ENCODE measurements around the gene PDE6B.
"Not testable (repeated sequence)": the region's sequence is repeated elsewhere in the genome, so short reads cannot be mapped to it uniquely, and the experiment has no call there.

The PDE6B gene

GRCh38 chr4:624705-625590 is at the start of gene PDE6B:
TSS of gene PDE6B (plus strand) at chr4:625573. CDS start at chr4:625627, 54 bp downstream.
- DNase-seq (ENCODE audit: low spot score) = no peak

DNA sequence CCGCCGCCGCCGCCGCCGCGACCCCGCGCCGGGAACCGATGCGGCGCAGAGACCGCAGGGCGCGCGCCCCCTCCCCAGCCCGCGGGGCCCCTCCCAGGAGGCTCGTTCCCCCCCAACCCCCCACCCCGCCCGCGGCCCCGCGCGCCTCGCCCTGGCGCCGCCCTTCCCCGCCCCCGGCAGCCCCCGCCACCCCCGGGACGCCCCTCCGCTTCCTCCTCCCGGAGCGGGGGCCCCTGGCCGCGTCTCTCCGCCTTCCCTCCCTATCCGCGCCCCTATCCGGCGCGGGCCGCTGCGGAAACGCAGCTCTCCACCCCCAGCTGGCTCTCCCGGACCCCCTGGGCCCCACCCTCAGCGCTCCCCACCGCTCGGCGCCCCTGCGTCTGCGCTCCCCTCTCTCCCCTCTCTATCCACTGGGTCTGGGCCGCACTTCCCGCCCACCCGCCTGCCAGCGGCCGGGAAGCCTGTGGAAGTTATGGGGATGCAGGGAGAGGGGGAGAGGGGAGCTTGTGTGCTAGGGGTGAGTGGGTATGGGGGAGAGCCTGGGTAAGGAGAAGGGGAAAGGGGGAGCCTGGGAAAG is 49.0 kb upstream of the PDE6B start, which contains the start of gene TMEM271:
Gene TMEM271 (minus strand): TSS at position 51 of the 577 bp plus-strand sequence. CDS start 233 bp downstream, outside the sequence.
- DNase-seq (ENCODE audit: low spot score) = no peak

DNA sequence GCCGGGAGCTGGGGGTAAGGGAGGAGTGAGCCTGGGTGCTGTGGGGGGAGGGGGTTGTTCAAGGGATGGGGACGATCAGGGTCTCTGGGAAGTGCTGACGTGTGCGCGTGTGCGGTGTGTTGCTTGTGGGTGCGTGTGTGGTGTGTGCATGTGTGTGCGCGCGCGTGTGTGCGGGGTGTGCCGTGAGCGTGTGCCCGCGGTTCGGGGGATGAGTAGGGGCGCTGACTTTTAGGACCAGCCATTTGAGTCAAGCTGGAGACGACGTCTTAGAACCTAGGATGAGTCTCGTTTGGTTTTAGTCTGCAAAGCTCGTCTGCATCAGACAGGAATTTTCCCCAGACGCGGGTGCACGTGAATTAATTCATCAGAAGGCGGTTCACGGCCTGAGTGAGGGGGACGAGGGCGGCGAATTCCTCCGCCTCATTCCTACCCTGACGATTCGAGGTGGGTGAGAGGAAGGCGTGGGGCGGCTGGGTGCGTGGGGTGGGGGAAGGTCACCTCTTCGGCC is 48.3 kb upstream of the PDE6B start:
- DNase-seq (ENCODE audit: low spot score) = no peak

DNA sequence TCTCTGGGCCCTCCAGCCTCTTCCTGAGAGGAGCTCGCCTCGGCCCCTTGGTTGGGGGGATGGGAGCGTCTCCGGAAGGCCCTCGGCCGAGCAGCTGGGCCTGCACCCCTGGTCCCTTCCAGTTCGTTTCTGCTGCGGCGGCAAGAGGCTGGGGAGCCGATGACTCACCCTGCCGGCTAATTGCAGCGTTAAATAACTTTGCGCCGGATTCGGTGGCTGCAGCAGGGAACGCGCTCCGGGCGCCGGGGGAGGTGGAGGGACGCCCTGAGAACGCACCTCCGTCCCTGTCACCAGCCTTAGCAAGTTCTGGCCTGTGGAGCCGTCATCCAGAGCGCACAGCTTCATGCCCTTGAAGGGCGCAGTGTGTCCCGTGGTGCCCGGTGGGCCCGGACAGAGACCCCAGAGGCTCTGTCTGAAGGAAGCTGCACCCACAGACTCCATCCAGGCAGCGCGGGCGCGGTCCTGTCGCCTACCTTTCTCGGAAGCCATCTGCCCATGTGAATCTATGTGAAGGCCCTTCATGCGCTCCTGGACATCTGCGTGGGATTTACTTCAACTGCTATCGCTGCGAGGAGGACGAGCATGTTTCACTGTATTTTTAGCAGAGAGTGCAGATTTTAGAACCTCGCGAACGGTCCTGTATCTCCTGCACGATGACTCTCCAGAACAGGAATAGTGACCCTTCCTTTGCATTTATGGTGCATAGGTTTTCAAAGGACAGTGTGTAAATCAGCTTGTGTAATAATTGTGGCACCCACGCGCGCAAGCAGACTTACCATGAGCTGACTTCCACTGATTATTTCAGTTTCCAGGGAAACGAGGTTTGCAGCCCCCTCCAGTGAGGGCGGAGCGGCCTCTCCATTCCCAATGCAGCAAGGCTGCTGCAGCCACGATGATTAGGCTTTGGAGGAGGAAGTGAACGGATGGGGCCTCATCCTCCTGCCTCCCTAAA is 47.6 kb upstream of the PDE6B start:
- DNase-seq (ENCODE audit: low spot score) = no peak

GRCh38 chr4:578451-579443 is 46.6 kb upstream of the PDE6B start:
- DNase-seq (ENCODE audit: low spot score) = no peak

- DNase-seq (ENCODE audit: low spot score) = no peak
These were observed 45.7 kb upstream of the PDE6B start for GRCh38 chr4:579543-580175.

DNA sequence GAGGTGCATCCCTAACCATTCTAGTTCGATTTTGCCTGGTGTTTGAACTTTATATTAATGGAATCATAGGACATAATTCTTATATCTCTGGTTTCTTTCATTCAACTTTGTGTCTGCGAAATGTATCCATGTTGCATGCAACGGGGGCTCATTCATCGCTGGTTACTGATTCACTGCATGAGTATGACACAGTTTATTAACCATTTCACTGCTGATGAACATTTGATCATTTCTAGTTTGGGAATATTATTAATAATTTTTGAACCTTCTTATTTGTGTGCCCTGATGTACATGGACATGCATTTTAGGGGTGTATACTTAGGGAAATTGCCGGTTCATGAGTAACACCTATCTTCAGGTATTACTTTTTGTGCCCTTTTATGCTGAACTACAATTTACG is 44.2 kb upstream of the PDE6B start:
- no peak for DNase-seq (ENCODE audit: low spot score)

DNA sequence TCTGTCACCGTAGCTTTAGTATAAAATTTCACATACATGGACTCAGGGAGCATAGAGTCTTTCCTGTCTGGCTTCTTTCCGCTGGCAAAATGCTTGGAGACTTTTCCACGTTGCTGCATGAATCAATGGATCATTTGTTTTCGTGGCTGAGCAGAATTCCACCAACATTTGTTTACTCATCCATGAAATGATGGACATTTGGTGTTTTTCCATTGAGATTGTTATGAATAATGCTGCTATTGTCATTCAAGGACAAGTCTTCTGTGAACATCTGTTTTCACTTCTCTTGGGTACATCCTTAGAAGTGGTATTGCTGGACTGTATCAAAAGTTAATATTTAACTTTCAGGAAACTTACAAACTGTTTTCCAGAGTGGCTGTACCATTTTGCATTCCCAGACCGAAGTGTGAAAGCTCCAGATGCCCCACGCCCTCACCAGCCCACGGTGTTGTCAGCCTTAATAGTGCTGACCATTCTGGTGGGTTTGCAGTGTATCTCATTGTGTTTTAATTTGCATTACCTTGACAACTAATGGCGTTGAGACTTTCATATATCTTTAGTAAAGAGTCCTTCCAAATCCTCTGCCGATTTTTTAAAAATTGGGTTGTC is 43.5 kb upstream of the PDE6B start:
- DNase-seq (ENCODE audit: low spot score) = no peak

DNA sequence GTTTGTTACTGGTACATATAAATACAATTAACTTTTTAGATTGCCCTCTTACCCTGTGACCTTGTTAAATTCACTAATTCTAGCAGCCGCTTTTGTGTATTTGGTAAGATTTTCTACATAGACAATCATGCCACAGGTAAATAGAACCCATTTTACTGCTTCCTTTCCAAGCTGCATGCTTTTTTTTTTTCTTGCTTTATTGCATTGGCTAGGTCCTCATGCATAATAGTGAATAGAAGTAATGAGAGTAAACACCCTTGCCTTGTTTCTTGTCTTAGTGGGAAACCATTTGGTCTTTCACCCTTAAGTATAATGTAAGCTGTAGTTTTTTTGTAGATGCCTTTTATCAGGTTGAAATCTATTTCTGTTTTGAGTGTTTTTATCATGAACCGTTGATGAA is 41.6 kb upstream of the PDE6B start:
- no peak for DNase-seq (ENCODE audit: low spot score)

GRCh38 chr4:587671-588350 is 37.6 kb upstream of the PDE6B start:
- DNase-seq (ENCODE audit: low spot score) = no peak

DNA sequence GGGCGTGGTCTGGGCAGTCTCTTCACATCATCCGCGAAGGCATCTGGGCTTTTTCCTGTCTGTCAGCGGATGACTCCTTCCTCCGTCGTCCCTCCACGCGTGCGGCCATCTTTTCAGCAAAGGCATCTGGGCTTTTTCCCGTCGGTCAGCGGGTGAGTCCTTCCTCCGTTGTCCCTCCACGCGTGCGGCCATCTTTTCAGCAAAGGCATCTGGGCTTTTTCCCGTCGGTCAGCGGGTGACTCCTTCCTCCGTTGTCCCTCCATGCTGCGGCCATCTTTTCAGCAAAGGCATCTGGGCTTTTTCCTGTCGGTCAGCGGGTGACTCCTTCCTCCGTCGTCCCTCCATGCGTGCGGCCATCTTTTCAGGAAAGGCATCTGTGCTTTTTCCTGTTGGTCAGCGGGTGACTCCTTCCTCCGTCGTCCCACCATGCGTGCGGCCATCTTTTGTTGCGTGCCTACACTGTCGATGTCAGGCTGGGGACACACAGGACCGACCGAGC is 37.0 kb upstream of the PDE6B start:
- DNase-seq (ENCODE audit: low spot score) = no peak

DNA sequence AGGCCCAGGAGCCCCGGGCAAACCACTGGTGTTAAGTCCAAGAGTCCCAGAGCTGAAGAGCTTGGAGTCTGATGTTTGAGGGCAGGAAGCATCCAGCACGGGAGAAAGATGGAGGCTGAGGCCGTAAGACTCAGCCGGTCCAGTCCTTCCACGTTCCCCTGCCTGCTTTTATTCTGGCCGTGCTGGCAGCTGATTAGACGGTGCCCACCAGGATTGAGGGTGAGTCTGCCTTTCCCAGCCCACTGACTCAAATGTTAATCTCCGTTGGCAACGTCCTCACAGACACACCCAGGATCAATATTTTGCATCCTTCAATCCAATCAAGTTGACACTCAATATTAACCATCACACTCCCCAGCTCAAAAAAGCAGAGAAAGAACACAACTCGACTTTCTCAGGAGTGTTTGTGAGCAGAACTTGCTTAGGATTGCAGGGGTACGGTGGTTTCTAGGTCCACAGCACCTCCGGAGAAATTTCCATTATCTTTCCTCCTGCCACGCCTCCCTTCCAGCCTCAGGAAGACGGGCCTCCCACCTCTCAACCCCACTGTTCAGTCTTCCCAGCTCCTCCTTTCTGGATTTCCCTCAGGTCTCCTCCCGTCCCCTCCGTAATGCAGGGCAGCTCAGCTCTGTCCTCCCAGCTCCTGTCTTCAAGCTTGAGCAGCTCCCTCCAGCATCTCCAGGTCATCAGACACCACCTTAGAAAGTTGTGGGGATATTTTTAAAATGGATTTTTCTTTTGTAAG is 36.0 kb upstream of the PDE6B start:
- no peak for DNase-seq (ENCODE audit: low spot score)

GRCh38 chr4:590313-590841 is 35.0 kb upstream of the PDE6B start:
- no peak for DNase-seq (ENCODE audit: low spot score)

DNA sequence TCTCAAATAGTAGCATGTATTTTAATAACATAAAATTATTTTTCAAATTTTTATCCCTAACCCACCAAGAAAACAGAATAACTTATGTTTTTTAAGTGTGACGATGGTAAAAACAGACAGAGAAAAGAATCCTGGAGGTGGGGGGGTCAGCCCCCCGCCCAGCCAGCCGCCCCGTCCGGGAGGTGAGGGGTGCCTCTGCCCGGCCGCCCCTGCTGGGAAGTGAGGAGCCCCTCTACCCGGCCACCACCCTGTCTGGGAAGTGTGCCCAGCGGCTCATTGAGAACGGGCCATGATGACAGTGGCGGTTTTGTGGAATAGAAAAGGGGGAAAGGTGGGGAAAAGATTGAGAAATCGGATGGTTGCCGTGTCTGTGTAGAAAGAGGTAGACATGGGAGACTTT is 33.2 kb upstream of the PDE6B start:
- not testable (repeated sequence) for DNase-seq (ENCODE audit: low spot score)

DNA sequence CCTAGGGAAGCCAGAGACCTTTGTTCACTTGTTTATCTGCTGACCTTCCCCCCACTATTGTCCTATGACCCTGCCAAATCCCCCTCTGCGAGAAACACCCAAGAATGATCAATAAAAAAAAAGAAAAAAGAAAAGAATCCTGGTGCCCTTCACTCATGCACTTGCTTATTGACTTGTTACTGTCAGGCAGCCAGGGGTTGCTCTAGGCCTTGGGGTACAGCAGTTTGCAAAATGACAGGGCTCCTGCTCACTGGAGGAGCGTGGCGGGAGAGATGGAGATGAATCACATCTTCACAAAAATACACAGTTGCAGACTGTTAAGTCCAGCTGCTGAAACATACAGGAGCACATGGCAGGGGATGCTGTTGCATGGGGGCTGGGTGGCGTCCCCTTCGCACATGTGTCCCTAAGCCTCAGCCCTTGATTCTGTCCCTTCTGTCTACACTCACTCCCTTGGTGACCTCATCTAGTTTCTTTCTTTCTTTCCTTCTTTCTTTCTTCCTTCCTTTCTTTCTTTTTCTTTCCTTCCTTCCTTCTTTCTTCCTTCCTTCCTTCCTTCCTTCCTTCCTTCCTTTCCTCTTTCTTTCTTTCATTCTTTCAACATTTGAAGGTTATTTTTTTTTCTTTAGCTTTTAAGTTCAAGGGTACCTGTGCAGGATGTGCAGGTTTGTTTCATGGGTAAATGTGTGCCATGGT is 32.4 kb upstream of the PDE6B start:
- no peak for DNase-seq (ENCODE audit: low spot score)

- DNase-seq (ENCODE audit: low spot score) = no peak
These were observed 26.4 kb upstream of the PDE6B start for GRCh38 chr4:598925-599324.

GRCh38 chr4:600166-600565 is 25.2 kb upstream of the PDE6B start:
- DNase-seq (ENCODE audit: low spot score) = no peak
